Spinal cord (tissue), 10 donors: Measurements from ENCODE around the gene EXOC3. TPM values are rescaled to one million over a fixed set of nuclear protein-coding genes. Genes with fewer than 3 reads are reported as not detected.

Experiments used
- DNase-seq, 6 donors: peaks; one replicate each; pipeline versions ENCODE4 v3.0.0 to v3.0.0-alpha.2; 2013 to 2015; ENCODE audit warnings: low spot score in 6 of 6, low read depth in 4 of 6
- H3K27ac ChIP-seq: one replicate; pipeline ENCODE4 v1.5.1; 2013; ENCODE audit warnings: low read depth, low read length, control low read depth
- H3K27me3 ChIP-seq: one replicate; pipeline ENCODE4 v1.6.1; 2013; ENCODE audit warnings: low read length; ENCODE audit not compliant: control insufficient read depth, insufficient read depth
- H3K36me3 ChIP-seq: one replicate; pipeline ENCODE4 v1.6.1; 2013; ENCODE audit warnings: low read length; ENCODE audit not compliant: control insufficient read depth, insufficient read depth
- H3K4me1 ChIP-seq: one replicate; pipeline ENCODE4 v1.6.1; 2013; ENCODE audit warnings: low read length; ENCODE audit not compliant: control insufficient read depth, insufficient read depth
- H3K4me3 ChIP-seq: one replicate; pipeline ENCODE4 v1.5.1; 2013; ENCODE audit warnings: low read depth, low read length, control low read depth
- H3K9me3 ChIP-seq: one replicate; pipeline ENCODE4 v1.6.1; 2013; ENCODE audit warnings: low read length; ENCODE audit not compliant: control insufficient read depth, insufficient read depth
- WGBS: methylation state at CpG from one replicate; pipeline ENCODE4 v1.1.5; 2013; ENCODE audit warnings: missing lambda C conversion rate; ENCODE audit not compliant: insufficient coverage; 5-methylcytosine and 5-hydroxymethylcytosine counted together
- polyA plus RNA-seq, 2 donors: library from polyadenylated mRNA; unstranded; fragments of 120-200 nt; gene quantifications; one replicate each; pipeline ENCODE4 v1.2.1, GENCODE V29; 2013; ENCODE audit not compliant: insufficient read length in 2 of 2
- total RNA-seq, 2 donors: library from RNA; depleted of rRNA in 1 of 2; stranded (reverse); fragments of 120-200 nt in 1 of 2; fragments of >200 nt in 1 of 2; gene quantifications; one replicate each; pipeline versions ENCODE4 v1.2.3 to v1.2.4, GENCODE V29; 2013 to 2014
- donor health status: healthy.

EXOC3 gene
- total and polyA plus RNA-seq, 4 donors: 29.7 to 68.6 (median 53.0) TPM

DNA sequence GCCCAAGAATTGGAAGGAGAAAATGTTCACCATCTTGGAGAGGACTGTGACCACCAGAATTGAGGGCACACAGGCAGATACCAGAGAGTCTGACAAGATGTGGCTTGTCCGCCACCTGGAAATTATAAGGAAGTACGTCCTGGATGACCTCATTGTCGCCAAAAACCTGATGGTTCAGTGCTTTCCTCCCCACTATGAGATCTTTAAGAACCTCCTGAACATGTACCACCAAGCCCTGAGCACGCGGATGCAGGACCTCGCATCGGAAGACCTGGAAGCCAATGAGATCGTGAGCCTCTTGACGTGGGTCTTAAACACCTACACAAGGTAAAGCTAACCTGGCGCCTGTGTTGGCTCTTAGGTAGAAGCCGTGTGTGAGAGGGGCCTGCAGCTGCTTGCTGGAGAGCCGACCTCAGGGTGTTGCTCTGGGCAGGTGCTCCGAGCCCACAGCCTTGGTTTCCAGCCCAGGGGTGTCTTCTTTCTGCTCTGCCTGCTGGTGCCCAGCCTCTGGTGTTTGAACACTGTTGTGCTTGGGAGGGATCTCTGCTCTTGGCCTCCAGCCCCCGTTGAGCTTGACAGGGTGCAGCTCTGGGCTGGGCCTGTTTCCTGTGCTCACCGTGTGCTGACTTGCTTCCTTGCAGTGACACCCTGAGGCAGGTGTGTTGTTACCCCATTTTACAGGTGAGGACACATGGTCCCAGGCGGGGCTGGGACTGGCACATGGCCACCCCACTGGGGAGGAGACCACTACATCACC is 10.9 kb downstream of the EXOC3 start:
- WGBS: 97% methylated on average over 16 of the region's 16 CpGs
- Histone ChIP-seq H3K9me3 (peaks cover 7% of the 10 kb centered on the region), H3K36me3 (peaks cover 61% of the 10 kb centered on the region)

DNA sequence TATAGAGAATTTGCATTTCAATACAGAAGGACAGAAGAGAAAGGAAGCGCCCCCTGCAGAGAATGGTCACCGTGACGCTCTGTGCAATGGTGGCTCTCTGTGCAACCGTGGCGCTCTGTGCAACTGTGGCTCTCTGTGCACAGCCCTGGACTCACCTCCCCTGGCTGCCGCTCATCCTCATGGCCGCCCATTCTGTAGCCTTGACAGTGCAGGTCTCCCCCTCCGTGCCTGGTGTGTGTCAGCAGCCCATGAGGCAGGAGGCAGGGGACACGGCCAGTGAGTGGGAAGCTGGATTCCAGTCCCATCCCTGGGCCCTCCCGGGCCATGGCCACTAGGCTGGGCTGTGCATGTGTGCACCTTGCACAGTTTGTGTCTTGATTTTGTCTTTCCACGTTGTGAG is 12.0 kb downstream of the EXOC3 start:
- H3K27ac ChIP-seq: no peak overlapping the region
- H3K36me3 ChIP-seq: peaks cover 65% of the 10 kb centered on the region
- no peaks in the 10 kb centered on the region for H3K4me1 ChIP-seq
- peaks cover 7% of the 10 kb centered on the region for H3K9me3 ChIP-seq
- H3K4me3 ChIP-seq: no peak overlapping the region
- DNase-seq: no peak
- no peaks in the 10 kb centered on the region for H3K27me3 ChIP-seq
- 50% methylated on average over 11 of the region's 11 CpGs for WGBS

More for the DNA sequence above, 10.9 kb downstream of the EXOC3 start:
- no peaks in the 10 kb centered on the region for H3K27me3 ChIP-seq
- H3K27ac ChIP-seq: no peak overlapping the region
- no peaks in the 10 kb centered on the region for H3K4me1 ChIP-seq
- no peak overlapping the region for H3K4me3 ChIP-seq
- DNase-seq: no peak

DNA sequence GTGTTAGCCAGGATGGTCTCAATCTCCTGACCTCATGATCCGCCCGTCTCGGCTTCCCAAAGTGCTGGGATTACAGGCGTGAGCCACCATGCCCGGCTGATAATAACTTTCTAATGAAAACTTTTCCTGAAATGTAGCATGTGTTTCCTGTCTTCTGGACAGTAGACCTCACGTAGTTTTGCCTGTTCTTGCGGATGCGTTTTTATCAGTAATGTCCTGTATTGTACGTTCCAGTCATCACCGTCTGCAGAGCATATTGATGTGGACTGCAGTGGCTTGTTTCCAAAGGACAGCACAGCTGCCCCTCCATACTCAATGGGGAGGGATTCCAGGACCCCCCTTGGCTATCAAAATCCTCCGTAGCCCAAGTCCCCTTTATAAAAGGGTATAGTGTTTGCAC is 12.8 kb downstream of the EXOC3 start:
- H3K9me3 ChIP-seq: peaks cover 7% of the 10 kb centered on the region
- 97% methylated on average over 6 of the region's 11 CpGs for WGBS
- H3K4me1 ChIP-seq: no peaks in the 10 kb centered on the region
- no peaks in the 10 kb centered on the region for H3K27me3 ChIP-seq
- peaks cover 69% of the 10 kb centered on the region for H3K36me3 ChIP-seq
- H3K27ac ChIP-seq: no peak overlapping the region
- no peak overlapping the region for H3K4me3 ChIP-seq
- DNase-seq: no peak

DNA sequence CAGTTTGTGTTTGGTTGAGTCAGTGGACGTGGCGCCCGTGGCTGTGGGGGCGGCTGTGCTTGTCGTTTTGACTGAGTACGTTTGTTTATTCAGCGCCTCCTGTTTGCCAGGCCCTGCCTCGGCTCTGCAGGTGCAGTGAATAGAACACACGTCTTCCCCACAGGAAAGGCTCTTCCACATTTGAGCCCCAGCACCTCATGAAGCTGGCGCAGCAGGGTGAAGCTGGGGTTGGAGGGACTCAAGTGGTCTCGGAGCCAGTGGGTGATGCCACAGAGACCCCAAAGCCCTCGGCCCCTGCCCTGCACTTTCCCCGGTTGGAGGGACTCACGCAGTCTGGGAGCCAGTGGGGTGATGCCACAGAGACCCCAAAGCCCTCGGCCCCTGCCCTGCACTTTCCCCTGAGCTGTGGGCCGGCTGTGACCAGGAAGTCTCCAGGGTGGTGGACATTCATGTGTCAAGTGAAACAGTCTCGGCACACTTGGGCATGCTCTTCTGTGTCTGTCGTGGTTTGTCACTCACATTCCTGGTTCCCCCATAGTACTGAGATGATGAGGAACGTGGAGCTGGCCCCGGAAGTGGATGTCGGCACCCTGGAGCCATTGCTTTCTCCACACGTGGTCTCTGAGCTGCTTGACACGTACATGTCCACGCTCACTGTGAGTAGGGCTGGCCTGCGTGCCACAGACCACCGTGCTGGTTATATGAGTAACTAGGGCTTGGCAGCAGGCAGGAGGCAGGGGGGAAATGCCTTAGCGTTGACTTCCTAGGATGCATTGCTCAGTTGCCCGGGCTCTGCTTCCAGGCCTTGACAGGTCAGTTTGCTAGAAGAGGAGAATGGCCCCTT is 13.6 kb downstream of the EXOC3 start:
- Histone ChIP-seq H3K27me3 (no peaks in the 10 kb centered on the region), H3K36me3 (peaks cover 71% of the 10 kb centered on the region), H3K4me1 (no peaks in the 10 kb centered on the region), H3K4me3 (no peak overlapping the region), H3K9me3 (peaks cover 6% of the 10 kb centered on the region), H3K27ac (no peak overlapping the region)
- no peak for DNase-seq
- WGBS: 89% methylated on average over 28 of the region's 28 CpGs

GRCh38 chr5:457195-457961 is 14.4 kb downstream of the EXOC3 start:
- Histone ChIP-seq H3K36me3 (peaks cover 79% of the 10 kb centered on the region), H3K27me3 (no peaks in the 10 kb centered on the region), H3K9me3 (peaks cover 1% of the 10 kb centered on the region), H3K27ac (no peak overlapping the region), H3K4me1 (no peaks in the 10 kb centered on the region), H3K4me3 (no peak overlapping the region)
- no peak for DNase-seq
- 93% methylated on average over 19 of the region's 19 CpGs for WGBS

GRCh38 chr5:458547-459353 is 15.8 kb downstream of the EXOC3 start:
- Histone ChIP-seq H3K36me3 (peaks cover 76% of the 10 kb centered on the region), H3K27me3 (no peaks in the 10 kb centered on the region), H3K4me3 (no peak overlapping the region), H3K27ac (no peak overlapping the region), H3K4me1 (no peaks in the 10 kb centered on the region), H3K9me3 (no peaks in the 10 kb centered on the region)
- 92% methylated on average over 11 of the region's 17 CpGs for WGBS
- DNase-seq: no peak

- H3K4me1 ChIP-seq: no peaks in the 10 kb centered on the region
- H3K4me3 ChIP-seq: no peak overlapping the region
- peaks cover 80% of the 10 kb centered on the region for H3K36me3 ChIP-seq
- no peaks in the 10 kb centered on the region for H3K9me3 ChIP-seq
- H3K27ac ChIP-seq: no peak overlapping the region
- no peak for DNase-seq
- no peaks in the 10 kb centered on the region for H3K27me3 ChIP-seq
- WGBS: 97% methylated on average over 19 of the region's 24 CpGs
Measured at GRCh38 chr5:459562-460272, 16.7 kb downstream of the EXOC3 start.

GRCh38 chr5:460273-460625 is 17.3 kb downstream of the EXOC3 start:
- Histone ChIP-seq H3K27me3 (no peaks in the 10 kb centered on the region), H3K4me1 (no peaks in the 10 kb centered on the region), H3K9me3 (no peaks in the 10 kb centered on the region), H3K36me3 (peaks cover 80% of the 10 kb centered on the region), H3K27ac (no peak overlapping the region), H3K4me3 (no peak overlapping the region)
- whole genome bisulfite sequencing: 96% methylated on average over 8 of the region's 8 CpGs
- no peak for DNase-seq
